Panc1 (cell line): ENCODE data around the gene LRCH1. TPM values are rescaled to one million over a fixed set of nuclear protein-coding genes. Genes with fewer than 3 reads are reported as not detected.

Experiments used
- ATAC-seq: fragments of 200-7000 bp; cut with Tn5 transposase; 2 replicates; pipeline ENCODE4 v1.9.1; 2020; ENCODE audit warnings: mild to moderate bottlenecking, moderate library complexity
- BruUV-seq: library from RNA; stranded (reverse); fragments of 400-500 nt; replicated peaks from 2 replicates; lab custom pipeline; 2021; lab: Mats Ljungman, UMichigan
- CTCF ChIA-PET: fragments of 300-600 bp; sonication (Branson Sonifier 250); formaldehyde crosslinking; loops from one replicate; lab custom pipeline; 2022; ENCODE audit warnings: antibody characterized with exemption; lab: Charles Lee
- POLR2A ChIA-PET: fragments of 300-600 bp; sonication (Branson Sonifier 250); formaldehyde crosslinking; loops from one replicate; lab custom pipeline; 2022; ENCODE audit warnings: antibody characterized with exemption; lab: Charles Lee
- DNase-seq: peaks from one replicate; pipeline ENCODE4 v3.0.0-alpha.2; 2010; ENCODE audit warnings: low read depth, low spot score
- H3K27ac ChIP-seq: 2 replicates; pipeline ENCODE4 v1.5.1; 2011; ENCODE audit warnings: mild to moderate bottlenecking, low read length, inconsistent platforms
- H3K27me3 ChIP-seq: fragments of 200-500 bp; sonication (Bioruptor generic); 2 replicates; pipeline ENCODE4 v1.6.0; 2014; ENCODE audit warnings: low read length, inconsistent platforms; ENCODE audit not compliant: control insufficient read depth, insufficient read depth
- H3K36me3 ChIP-seq: fragments of 200-500 bp; sonication (Bioruptor generic); 2 replicates; pipeline ENCODE4 v1.5.1; 2014; ENCODE audit warnings: inconsistent platforms, mild to moderate bottlenecking, low read length, moderate library complexity; ENCODE audit not compliant: control insufficient read depth, insufficient read depth
- H3K4me1 ChIP-seq: 2 replicates; pipeline ENCODE4 v1.5.1; 2011; ENCODE audit warnings: inconsistent platforms, mild to moderate bottlenecking, low read length, moderate library complexity; ENCODE audit not compliant: control insufficient read depth, insufficient read depth
- H3K4me3 ChIP-seq, 2 experiments: 2 replicates each; pipeline ENCODE4 v1.5.1; 2011 to 2012; ENCODE audit warnings: low read depth in 2 of 2, low read length in 2 of 2, mild to moderate bottlenecking in 2 of 2, inconsistent platforms in 1 of 2, moderate library complexity in 1 of 2
- H3K9me3 ChIP-seq: fragments of 200-500 bp; sonication (Bioruptor generic); 2 replicates; pipeline ENCODE4 v1.5.1; 2014; ENCODE audit warnings: low read depth, mild to moderate bottlenecking, inconsistent platforms, low read length, moderate library complexity; ENCODE audit not compliant: control insufficient read depth, insufficient read depth
- POLR2AphosphoS5 ChIP-seq: IDR thresholded peaks from 2 replicates; pipeline ENCODE4 v1.6.1; 2012; ENCODE audit warnings: mild to moderate bottlenecking, low read depth, low read length, moderate library complexity
- SIN3A ChIP-seq: IDR thresholded peaks from 2 replicates; pipeline ENCODE4 v1.6.1; 2012; ENCODE audit warnings: low read depth, mild to moderate bottlenecking, low read length, moderate library complexity, borderline replicate concordance; ENCODE audit not compliant: insufficient read depth
- TCF7L2 ChIP-seq: IDR thresholded peaks from 2 replicates; pipeline ENCODE4 v1.6.1; 2011; ENCODE audit warnings: mild to moderate bottlenecking, low read depth, low read length, inconsistent platforms
- in situ Hi-C: cut with HindIII; loops from 2 replicates; pipeline ENCODE4 v1.10.0; 2016; ENCODE audit warnings: low sequenced_read_pairs, low pct_unique_long_range_greater_than_20kb
- intact Hi-C: fragments of 100-400 bp; cut with micrococcal nuclease; formaldehyde crosslinking; loops from one replicate; pipeline ENCODE4 v1.10.0; 2022; ENCODE audit not compliant: unreplicated experiment
- total RNA-seq: library from RNA; stranded (reverse); gene quantifications from one replicate; pipeline ENCODE4 v1.2.1, GENCODE V29; 2021; ENCODE audit not compliant: unreplicated experiment
- TF ChIP-seq, protein P1 (sequence below), 2 experiments: IDR thresholded peaks; 2 replicates each; pipeline ENCODE4 v1.6.1; 2011 to 2012; ENCODE audit warnings: low read depth in 2 of 2, control low read depth in 1 of 2, low read length in 1 of 2, mild to moderate bottlenecking in 1 of 2, moderate library complexity in 1 of 2; ENCODE audit not compliant: insufficient read depth in 1 of 2
- TF ChIP-seq, protein P2 (sequence below): fragments of 450-650 bp; IDR thresholded peaks from 2 replicates; pipeline ENCODE4 v1.5.1; 2017; ENCODE audit warnings: mild to moderate bottlenecking

Gene LRCH1
- total RNA-seq, 1 experiment from 2014 or later, result 7.9 TPM

DNA sequence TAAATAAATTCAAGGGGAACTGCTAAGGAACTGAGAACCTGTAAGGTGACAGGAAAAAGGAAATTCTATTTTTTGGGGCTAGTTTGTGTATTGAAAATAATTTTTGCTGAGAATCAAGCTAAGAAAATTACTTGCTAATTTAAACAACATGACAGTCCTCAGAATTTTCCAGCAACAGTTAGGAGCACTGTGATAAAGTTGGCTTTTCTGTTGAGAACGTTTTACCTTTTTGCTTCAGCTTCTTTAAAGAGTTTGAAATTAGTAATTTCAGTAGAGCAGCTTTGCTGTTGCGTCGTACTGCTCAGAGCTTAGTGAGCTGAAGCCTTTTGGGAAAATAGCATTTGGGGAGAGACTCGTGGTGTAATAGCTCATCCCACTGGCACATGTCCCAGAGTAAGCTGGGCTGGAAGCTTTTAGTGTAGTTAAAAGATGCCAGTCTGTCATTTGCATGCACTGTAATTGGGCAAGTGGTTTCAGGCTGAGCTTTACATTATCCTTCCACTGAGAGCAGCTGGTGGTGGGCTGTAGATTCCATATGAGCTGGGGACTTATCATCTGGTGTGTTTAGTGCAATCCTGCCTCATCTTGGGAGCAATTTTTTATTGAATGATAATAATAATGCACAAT lies 69.8 kb downstream of the LRCH1 start:
- Histone ChIP-seq H3K27me3 (no peaks in the 10 kb centered on the region), H3K27ac (no peak overlapping the region), H3K4me3 (no peak overlapping the region), H3K36me3 (no peaks in the 10 kb centered on the region), H3K9me3 (no peaks in the 10 kb centered on the region), H3K4me1 (no peaks in the 10 kb centered on the region)
- intact Hi-C loops, result no loop called here
- DNase-seq (no peak), ATAC-seq (no peak)
- CTCF ChIA-PET, result no interaction called here
- BruUV-seq, result no TSS peak
- in situ Hi-C loops, result no loop called here
- POLR2A ChIA-PET, result no interaction called here
- TF ChIP-seq SIN3A (no peak), POLR2AphosphoS5 (no peak), TCF7L2 (no peak)
- TF ChIP-seq, protein P1, sequence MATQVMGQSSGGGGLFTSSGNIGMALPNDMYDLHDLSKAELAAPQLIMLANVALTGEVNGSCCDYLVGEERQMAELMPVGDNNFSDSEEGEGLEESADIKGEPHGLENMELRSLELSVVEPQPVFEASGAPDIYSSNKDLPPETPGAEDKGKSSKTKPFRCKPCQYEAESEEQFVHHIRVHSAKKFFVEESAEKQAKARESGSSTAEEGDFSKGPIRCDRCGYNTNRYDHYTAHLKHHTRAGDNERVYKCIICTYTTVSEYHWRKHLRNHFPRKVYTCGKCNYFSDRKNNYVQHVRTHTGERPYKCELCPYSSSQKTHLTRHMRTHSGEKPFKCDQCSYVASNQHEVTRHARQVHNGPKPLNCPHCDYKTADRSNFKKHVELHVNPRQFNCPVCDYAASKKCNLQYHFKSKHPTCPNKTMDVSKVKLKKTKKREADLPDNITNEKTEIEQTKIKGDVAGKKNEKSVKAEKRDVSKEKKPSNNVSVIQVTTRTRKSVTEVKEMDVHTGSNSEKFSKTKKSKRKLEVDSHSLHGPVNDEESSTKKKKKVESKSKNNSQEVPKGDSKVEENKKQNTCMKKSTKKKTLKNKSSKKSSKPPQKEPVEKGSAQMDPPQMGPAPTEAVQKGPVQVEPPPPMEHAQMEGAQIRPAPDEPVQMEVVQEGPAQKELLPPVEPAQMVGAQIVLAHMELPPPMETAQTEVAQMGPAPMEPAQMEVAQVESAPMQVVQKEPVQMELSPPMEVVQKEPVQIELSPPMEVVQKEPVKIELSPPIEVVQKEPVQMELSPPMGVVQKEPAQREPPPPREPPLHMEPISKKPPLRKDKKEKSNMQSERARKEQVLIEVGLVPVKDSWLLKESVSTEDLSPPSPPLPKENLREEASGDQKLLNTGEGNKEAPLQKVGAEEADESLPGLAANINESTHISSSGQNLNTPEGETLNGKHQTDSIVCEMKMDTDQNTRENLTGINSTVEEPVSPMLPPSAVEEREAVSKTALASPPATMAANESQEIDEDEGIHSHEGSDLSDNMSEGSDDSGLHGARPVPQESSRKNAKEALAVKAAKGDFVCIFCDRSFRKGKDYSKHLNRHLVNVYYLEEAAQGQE (IDR thresholded peaks at IDR 0.05; ENCODE audit: insufficient read depth in 1 of 2, low read depth in 2 of 2, low read length in 1 of 2), result no peak
- TF ChIP-seq, protein P2, sequence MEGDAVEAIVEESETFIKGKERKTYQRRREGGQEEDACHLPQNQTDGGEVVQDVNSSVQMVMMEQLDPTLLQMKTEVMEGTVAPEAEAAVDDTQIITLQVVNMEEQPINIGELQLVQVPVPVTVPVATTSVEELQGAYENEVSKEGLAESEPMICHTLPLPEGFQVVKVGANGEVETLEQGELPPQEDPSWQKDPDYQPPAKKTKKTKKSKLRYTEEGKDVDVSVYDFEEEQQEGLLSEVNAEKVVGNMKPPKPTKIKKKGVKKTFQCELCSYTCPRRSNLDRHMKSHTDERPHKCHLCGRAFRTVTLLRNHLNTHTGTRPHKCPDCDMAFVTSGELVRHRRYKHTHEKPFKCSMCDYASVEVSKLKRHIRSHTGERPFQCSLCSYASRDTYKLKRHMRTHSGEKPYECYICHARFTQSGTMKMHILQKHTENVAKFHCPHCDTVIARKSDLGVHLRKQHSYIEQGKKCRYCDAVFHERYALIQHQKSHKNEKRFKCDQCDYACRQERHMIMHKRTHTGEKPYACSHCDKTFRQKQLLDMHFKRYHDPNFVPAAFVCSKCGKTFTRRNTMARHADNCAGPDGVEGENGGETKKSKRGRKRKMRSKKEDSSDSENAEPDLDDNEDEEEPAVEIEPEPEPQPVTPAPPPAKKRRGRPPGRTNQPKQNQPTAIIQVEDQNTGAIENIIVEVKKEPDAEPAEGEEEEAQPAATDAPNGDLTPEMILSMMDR, result no peak

DNA sequence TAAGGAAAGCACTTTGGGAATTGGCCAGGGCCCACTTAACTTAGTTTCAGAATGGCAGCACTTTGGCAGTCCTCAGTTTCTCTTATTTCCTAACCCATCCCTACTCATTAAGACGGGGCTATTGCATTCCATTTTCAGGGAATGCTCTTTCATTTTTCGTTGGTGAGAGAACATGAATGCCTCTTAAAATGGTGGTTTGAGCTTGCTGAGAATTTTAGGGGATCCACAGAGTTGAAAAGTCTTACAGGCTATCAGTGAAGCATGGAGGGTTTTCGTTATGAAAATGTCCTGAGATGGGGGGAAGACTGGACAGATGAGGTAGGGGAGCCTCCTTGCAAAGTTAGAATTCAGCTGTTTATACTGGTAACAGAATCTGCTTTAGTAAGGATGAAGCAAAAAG lies 71.4 kb downstream of the LRCH1 start:
- H3K36me3 ChIP-seq, result no peaks in the 10 kb centered on the region
- ATAC-seq (no peak), DNase-seq (no peak)
- H3K27me3 ChIP-seq, result no peaks in the 10 kb centered on the region
- TF ChIP-seq, protein P1 (IDR thresholded peaks at IDR 0.05; ENCODE audit: insufficient read depth in 1 of 2, low read depth in 2 of 2, low read length in 1 of 2), result no peak
- TF ChIP-seq POLR2AphosphoS5 (no peak), SIN3A (no peak), TCF7L2 (no peak)
- TF ChIP-seq, protein P2, result no peak
- in situ Hi-C loops (no loop called here), intact Hi-C loops (no loop called here)
- H3K27ac ChIP-seq, result no peak overlapping the region
- ChIA-PET CTCF (interaction anchor here (0.5 kb wide), 1 partner anchor 36 kb away, joined by 13 read pairs; no protein-coding TSS in a partner anchor), POLR2A (no interaction called here)
- H3K4me1 ChIP-seq, result no peaks in the 10 kb centered on the region; the same call in 1 of the 2 replicates
- no peak overlapping the region for H3K4me3 ChIP-seq
- no peaks in the 10 kb centered on the region for H3K9me3 ChIP-seq
- BruUV-seq, result no TSS peak
